Activated T-helper 2 cell treated with anti-CD3 and anti-CD28 coated beads, Interferon-gamma antibody, Interleukin-2, Interleukin-4, amounts not matched to agents 10 μg/mL and 5 μg/mL and 100 μg/mL, durations not matched to agents 14 hours and 24 hours and 36 hours (primary cell): ENCODE results near the gene ACO2. TPM values are rescaled to one million over a fixed set of nuclear protein-coding genes. Genes with fewer than 3 reads are reported as not detected.
"Not testable (repeated sequence)": the region's sequence is repeated elsewhere in the genome, so short reads cannot be mapped to it uniquely, and the experiment has no call there.

Experiments used
- DNase-seq: peaks from one replicate; pipeline ENCODE4 v3.0.0; 2021; ENCODE audit warnings: low spot score
- H3K27ac Mint-ChIP-seq: one replicate; pipeline ENCODE4 v1.8.0; 2021; ENCODE audit warnings: mixed read lengths
- H3K27me3 Mint-ChIP-seq: one replicate; pipeline ENCODE4 v1.8.0; 2021; ENCODE audit warnings: low read depth, mixed read lengths
- H3K36me3 Mint-ChIP-seq: one replicate; pipeline ENCODE4 v1.8.0; 2021; ENCODE audit warnings: low read depth, mixed read lengths
- H3K4me1 Mint-ChIP-seq: one replicate; pipeline ENCODE4 v1.8.0; 2021; ENCODE audit warnings: low read depth, mixed read lengths
- H3K4me3 Mint-ChIP-seq: one replicate; pipeline ENCODE4 v1.8.0; 2021; ENCODE audit warnings: low read depth, mild to moderate bottlenecking, moderate library complexity, mixed read lengths
- H3K9me3 Mint-ChIP-seq: one replicate; pipeline ENCODE4 v1.8.0; 2021; ENCODE audit warnings: mixed read lengths
- intact Hi-C: fragments of 100-400 bp; cut with micrococcal nuclease; formaldehyde crosslinking; loops from one replicate; pipeline ENCODE4 v1.15.1; 2023
- total RNA-seq: library from RNA; stranded (reverse); gene quantifications from 2 replicates; pipeline ENCODE4 v1.2.3, GENCODE V29; 2022

Gene ACO2
- 94.1 and 96.1 TPM in 2 replicates for total RNA-seq

- H3K9me3 Mint-ChIP-seq: no peaks in the 10 kb centered on the region
Measured at GRCh38 chr22:41468381-41469217, at the start of gene ACO2, which contains the start of gene PHF5A. TSS of gene ACO2 (plus strand) at chr22:41469117. CDS start at chr22:41469147, 30 bp downstream. TSS of gene PHF5A (minus strand) at chr22:41468692. CDS start at chr22:41468653, 39 bp downstream.

GRCh38 chr22:41425660-41426365, 43.1 kb upstream of the ACO2 start:
- Mint-ChIP-seq H3K27ac (peak overlapping the region; percentile 54), H3K36me3 (peaks cover 19% of the 10 kb centered on the region), H3K27me3 (no peaks in the 10 kb centered on the region), H3K4me3 (no peak overlapping the region), H3K9me3 (no peaks in the 10 kb centered on the region), H3K4me1 (peaks cover 9% of the 10 kb centered on the region)
- peak; percentile 37 for DNase-seq
- intact Hi-C loops: no loop called here

More at GRCh38 chr22:41468381-41469217, at the start of gene ACO2, which contains the start of gene PHF5A:
- H3K4me1 Mint-ChIP-seq: peaks cover 27% of the 10 kb centered on the region
- intact Hi-C loops: loop anchor here (1.0 to 5.0 kb wide), 4 partner anchors 20 to 516 kb away; partner anchors contain the start of genes RBX1 and TEF
- peak within 1 kb of the TSS; percentile 98 for H3K27ac Mint-ChIP-seq
- peak; percentile 97 for DNase-seq
- no peaks in the 10 kb centered on the region for H3K27me3 Mint-ChIP-seq
- H3K36me3 Mint-ChIP-seq: peaks cover 48% of the 10 kb centered on the region
- peak within 1 kb of the TSS; percentile 85 for H3K4me3 Mint-ChIP-seq

- no peak for DNase-seq
- Mint-ChIP-seq H3K4me3 (no peak overlapping the region), H3K36me3 (peaks cover 40% of the 10 kb centered on the region), H3K4me1 (peaks cover 9% of the 10 kb centered on the region), H3K27me3 (no peaks in the 10 kb centered on the region), H3K9me3 (no peaks in the 10 kb centered on the region), H3K27ac (no peak overlapping the region)
- intact Hi-C loops: no loop called here
Measured at GRCh38 chr22:41429232-41429950, 39.5 kb upstream of the ACO2 start.

GRCh38 chr22:41429951-41430332, 39.0 kb upstream of the ACO2 start:
- no peaks in the 10 kb centered on the region for H3K27me3 Mint-ChIP-seq
- no peaks in the 10 kb centered on the region for H3K9me3 Mint-ChIP-seq
- no peak for DNase-seq
- no peak overlapping the region for H3K4me3 Mint-ChIP-seq
- H3K27ac Mint-ChIP-seq: no peak overlapping the region
- peaks cover 9% of the 10 kb centered on the region for H3K4me1 Mint-ChIP-seq
- intact Hi-C loops: no loop called here
- peaks cover 45% of the 10 kb centered on the region for H3K36me3 Mint-ChIP-seq

- Mint-ChIP-seq H3K36me3 (peaks cover 53% of the 10 kb centered on the region), H3K4me3 (no peak overlapping the region), H3K4me1 (peaks cover 3% of the 10 kb centered on the region), H3K27me3 (no peaks in the 10 kb centered on the region), H3K9me3 (no peaks in the 10 kb centered on the region), H3K27ac (peak overlapping the region; percentile 49)
- intact Hi-C loops: no loop called here
- DNase-seq: no peak
Measured at GRCh38 chr22:41431656-41432055, 37.3 kb upstream of the ACO2 start.

GRCh38 chr22:41433480-41433879, 35.4 kb upstream of the ACO2 start:
- H3K27me3 Mint-ChIP-seq, DNase-seq, H3K4me3 Mint-ChIP-seq, intact Hi-C loops, H3K4me1 Mint-ChIP-seq, H3K9me3 Mint-ChIP-seq, H3K27ac Mint-ChIP-seq: not testable (repeated sequence)
- H3K36me3 Mint-ChIP-seq: peaks cover 58% of the 10 kb centered on the region

GRCh38 chr22:41434361-41435003, 34.4 kb upstream of the ACO2 start:
- DNase-seq, H3K9me3 Mint-ChIP-seq, intact Hi-C loops, H3K4me1 Mint-ChIP-seq, H3K4me3 Mint-ChIP-seq, H3K27ac Mint-ChIP-seq, H3K27me3 Mint-ChIP-seq: not testable (repeated sequence)
- H3K36me3 Mint-ChIP-seq: peaks cover 62% of the 10 kb centered on the region

GRCh38 chr22:41435560-41435959, 33.4 kb upstream of the ACO2 start:
- H3K9me3 Mint-ChIP-seq: no peaks in the 10 kb centered on the region
- H3K4me1 Mint-ChIP-seq: no peaks in the 10 kb centered on the region
- H3K4me3 Mint-ChIP-seq: no peak overlapping the region
- DNase-seq: no peak
- H3K27me3 Mint-ChIP-seq: no peaks in the 10 kb centered on the region
- no peak overlapping the region for H3K27ac Mint-ChIP-seq
- intact Hi-C loops: no loop called here
- H3K36me3 Mint-ChIP-seq: peaks cover 62% of the 10 kb centered on the region

- H3K27ac Mint-ChIP-seq: no peak overlapping the region
- DNase-seq: no peak
- H3K27me3 Mint-ChIP-seq: no peaks in the 10 kb centered on the region
- H3K9me3 Mint-ChIP-seq: no peaks in the 10 kb centered on the region
- intact Hi-C loops: no loop called here
- peaks cover 58% of the 10 kb centered on the region for H3K36me3 Mint-ChIP-seq
- H3K4me1 Mint-ChIP-seq: no peaks in the 10 kb centered on the region
- H3K4me3 Mint-ChIP-seq: no peak overlapping the region
Measured at GRCh38 chr22:41436322-41437113, 32.4 kb upstream of the ACO2 start.

- Mint-ChIP-seq H3K4me3 (no peak overlapping the region), H3K27ac (no peak overlapping the region), H3K4me1 (peaks cover under 1% of the 10 kb centered on the region), H3K9me3 (no peaks in the 10 kb centered on the region), H3K27me3 (no peaks in the 10 kb centered on the region), H3K36me3 (peaks cover 55% of the 10 kb centered on the region)
- intact Hi-C loops: no loop called here
- DNase-seq: no peak
Measured at GRCh38 chr22:41437198-41437597, 31.7 kb upstream of the ACO2 start.

- not testable (repeated sequence) for H3K9me3 Mint-ChIP-seq, H3K27ac Mint-ChIP-seq, H3K4me1 Mint-ChIP-seq, DNase-seq, H3K27me3 Mint-ChIP-seq, H3K4me3 Mint-ChIP-seq
- intact Hi-C loops: loop anchor here (10.0 kb wide), 2 partner anchors 184 to 236 kb away; partner anchors contain the start of genes DESI1, L3MBTL2 and XRCC6
- H3K36me3 Mint-ChIP-seq: peaks cover 51% of the 10 kb centered on the region
Measured at GRCh38 chr22:41440511-41440910, 28.4 kb upstream of the ACO2 start.
